H9 (cell line): ENCODE data around the gene KAT5. TPM values are rescaled to one million over a fixed set of nuclear protein-coding genes. Genes with fewer than 3 reads are reported as not detected.

Experiments
- DNase-seq: peaks from one replicate; pipeline ENCODE4 v3.0.0-alpha.2; 2017
- H2AFZ ChIP-seq: one replicate; pipeline ENCODE4 v1.6.1; 2013; ENCODE audit warnings: mild to moderate bottlenecking, low read length, control low read depth, moderate library complexity
- H2AK5ac ChIP-seq: 2 replicates; pipeline ENCODE4 v1.6.1; 2013; ENCODE audit warnings: low read length, control low read depth, mixed read lengths; ENCODE audit not compliant: insufficient read length
- H2BK120ac ChIP-seq: one replicate; pipeline ENCODE4 v1.6.1; 2013; ENCODE audit warnings: low read depth, mild to moderate bottlenecking, low read length, control low read depth, inconsistent platforms; ENCODE audit not compliant: poor library complexity, severe bottlenecking
- H2BK12ac ChIP-seq: 2 replicates; pipeline ENCODE4 v1.6.1; 2013; ENCODE audit warnings: low read length, control low read depth, mixed read lengths, low read depth; ENCODE audit not compliant: insufficient read length
- H2BK15ac ChIP-seq: 2 replicates; pipeline ENCODE4 v1.6.1; 2013; ENCODE audit warnings: low read depth, low read length, control low read depth
- H2BK20ac ChIP-seq: one replicate; pipeline ENCODE4 v1.6.1; 2013; ENCODE audit warnings: low read depth, mild to moderate bottlenecking, low read length, control low read depth, inconsistent platforms; ENCODE audit not compliant: poor library complexity, severe bottlenecking
- H2BK5ac ChIP-seq: 2 replicates; pipeline ENCODE4 v1.6.1; 2013; ENCODE audit warnings: low read length, control low read depth, mixed read lengths; ENCODE audit not compliant: insufficient read length
- H3K14ac ChIP-seq: 2 replicates; pipeline ENCODE4 v1.6.1; 2013; ENCODE audit warnings: low read length, control low read depth; ENCODE audit not compliant: insufficient read depth
- H3K18ac ChIP-seq: 2 replicates; pipeline ENCODE4 v1.6.1; 2013; ENCODE audit warnings: low read depth, mild to moderate bottlenecking, mixed read lengths, low read length, control low read depth; ENCODE audit not compliant: insufficient read length
- H3K23ac ChIP-seq: 2 replicates; pipeline ENCODE4 v1.6.1; 2013; ENCODE audit warnings: low read length, control low read depth, mixed read lengths, low read depth; ENCODE audit not compliant: insufficient read length
- H3K23me2 ChIP-seq: 2 replicates; pipeline ENCODE4 v1.6.1; 2013; ENCODE audit warnings: low read depth, mild to moderate bottlenecking, mixed read lengths, low read length, control low read depth; ENCODE audit not compliant: insufficient read length, poor library complexity, severe bottlenecking
- H3K27ac ChIP-seq: 2 replicates; pipeline ENCODE4 v1.5.1; 2013; ENCODE audit warnings: low read length, control low read depth, mixed read lengths, low read depth; ENCODE audit not compliant: insufficient read length
- H3K27me3 ChIP-seq: 2 replicates; pipeline ENCODE4 v1.6.1; 2013; ENCODE audit warnings: low read length, control low read depth, inconsistent platforms; ENCODE audit not compliant: insufficient read depth
- H3K4ac ChIP-seq: 2 replicates; pipeline ENCODE4 v1.6.1; 2013; ENCODE audit warnings: low read depth, mild to moderate bottlenecking, control low read depth, inconsistent platforms, low read length, moderate library complexity
- H3K4me1 ChIP-seq: 2 replicates; pipeline ENCODE4 v1.6.1; 2013; ENCODE audit warnings: low read length, control low read depth, inconsistent platforms; ENCODE audit not compliant: insufficient read depth
- H3K4me2 ChIP-seq: 2 replicates; pipeline ENCODE4 v1.6.1; 2013; ENCODE audit warnings: low read length, control low read depth, mixed read lengths; ENCODE audit not compliant: insufficient read length, insufficient read depth
- H3K56ac ChIP-seq: 2 replicates; pipeline ENCODE4 v1.6.1; 2013; ENCODE audit warnings: low read depth, mild to moderate bottlenecking, mixed read lengths, low read length, control low read depth; ENCODE audit not compliant: insufficient read length
- H3K79me1 ChIP-seq: 2 replicates; pipeline ENCODE4 v1.6.1; 2013; ENCODE audit warnings: low read depth, mild to moderate bottlenecking, moderate library complexity, low read length, control low read depth, inconsistent platforms; ENCODE audit not compliant: insufficient read depth, poor library complexity, severe bottlenecking
- H3K79me2 ChIP-seq: 2 replicates; pipeline ENCODE4 v1.6.1; 2013; ENCODE audit warnings: low read length, control low read depth, inconsistent platforms; ENCODE audit not compliant: insufficient read depth
- H3K9ac ChIP-seq: 2 replicates; pipeline ENCODE4 v1.6.1; 2013; ENCODE audit warnings: low read length, control low read depth, mixed read lengths; ENCODE audit not compliant: insufficient read length; ENCODE audit errors: extremely low read depth
- H3K9me3 ChIP-seq: one replicate; pipeline ENCODE4 v1.6.1; 2013; ENCODE audit warnings: low read depth, low read length, inconsistent platforms; ENCODE audit not compliant: control insufficient read depth
- H3T11ph ChIP-seq: one replicate; pipeline ENCODE4 v1.6.1; 2013; ENCODE audit warnings: mild to moderate bottlenecking, low read length, control low read depth, inconsistent platforms
- H4K20me1 ChIP-seq: one replicate; pipeline ENCODE4 v1.6.1; 2013; ENCODE audit not compliant: control insufficient read depth, insufficient read length, insufficient read depth
- H4K5ac ChIP-seq: 2 replicates; pipeline ENCODE4 v1.6.1; 2013; ENCODE audit warnings: low read depth, mild to moderate bottlenecking, mixed read lengths, low read length, control low read depth; ENCODE audit not compliant: insufficient read length
- H4K8ac ChIP-seq: replicated peaks from 2 replicates; pipeline ENCODE4 v1.6.1; 2013; ENCODE audit warnings: low read length, control low read depth, mixed read lengths, low read depth; ENCODE audit not compliant: insufficient read length
- H4K91ac ChIP-seq: 2 replicates; pipeline ENCODE4 v1.6.1; 2013; ENCODE audit warnings: low read depth, mild to moderate bottlenecking, moderate library complexity, mixed read lengths, low read length, control low read depth; ENCODE audit not compliant: insufficient read length
- H3K27ac Mint-ChIP-seq, 3 experiments: 2 replicates in 2 of 3; 3 replicates in 1 of 3; pipeline ENCODE4 v1.8.0; 2020 to 2021; ENCODE audit warnings: mixed read lengths in 3 of 3, mild to moderate bottlenecking in 1 of 3, moderate library complexity in 1 of 3
- H3K27me3 Mint-ChIP-seq: 2 replicates; pipeline ENCODE4 v1.8.0; 2021; ENCODE audit warnings: low read depth, mild to moderate bottlenecking, moderate library complexity, mixed read lengths
- H3K36me3 Mint-ChIP-seq, 3 experiments: 2 replicates in 2 of 3; 3 replicates in 1 of 3; pipeline ENCODE4 v1.8.0; 2020 to 2021; ENCODE audit warnings: low read depth in 3 of 3, mixed read lengths in 3 of 3; ENCODE audit not compliant: insufficient read depth in 1 of 3
- H3K4me1 Mint-ChIP-seq, 2 experiments: 2 replicates each; pipeline ENCODE4 v1.8.0; 2020; ENCODE audit warnings: mixed read lengths in 2 of 2
- H3K4me3 Mint-ChIP-seq, 2 experiments: 2 replicates in 1 of 2; 3 replicates in 1 of 2; pipeline ENCODE4 v1.8.0; 2020 to 2021; ENCODE audit warnings: mild to moderate bottlenecking in 2 of 2, mixed read lengths in 2 of 2, moderate library complexity in 1 of 2
- H3K9me3 Mint-ChIP-seq, 2 experiments: 2 replicates in 1 of 2; 3 replicates in 1 of 2; pipeline ENCODE4 v1.8.0; 2020; ENCODE audit warnings: mild to moderate bottlenecking in 2 of 2, mixed read lengths in 2 of 2, moderate library complexity in 1 of 2
- CTCF ChIP-seq: fragments of 200-600 bp; sonication (generic); conservative IDR thresholded peaks from 3 replicates; pipeline ENCODE4 v1.8.0; 2021; ENCODE audit warnings: antibody characterized with exemption, mild to moderate bottlenecking
- WGBS: extraction: QIAGEN DNeasy Blood & Tissue Kit; methylation state at CpG from one replicate; pipeline ENCODE4 v1.1.7; 2013; ENCODE audit warnings: missing lambda C conversion rate, low lambda C conversion rate, mixed read lengths; ENCODE audit not compliant: insufficient read length; ENCODE audit errors: extremely low coverage; 5-methylcytosine and 5-hydroxymethylcytosine counted together
- total RNA-seq: library from RNA; stranded (reverse); gene quantifications from 2 replicates; pipeline ENCODE4 v1.2.1, GENCODE V29; 2021

KAT5 gene
- total RNA-seq, 1 experiment from 2014 or later, result 56.7 TPM

- peaks cover 13 to 29% (median 21%) of the 10 kb centered on the region in 3 experiments for H3K36me3 Mint-ChIP-seq
- Histone ChIP-seq H4K5ac (no peak overlapping the region), H3T11ph (no peak overlapping the region), H3K23me2 (peaks cover 9% of the 10 kb centered on the region), H3K56ac (no peak overlapping the region), H3K23ac (no peak overlapping the region), H4K91ac (no peak overlapping the region), H2BK12ac (no peak overlapping the region), H3K4me1 (no peaks in the 10 kb centered on the region), H2BK120ac (no peak overlapping the region), H2BK20ac (no peak overlapping the region), H3K79me1 (no peaks in the 10 kb centered on the region), H3K9ac (no peak overlapping the region), H2AFZ (no peak overlapping the region), H3K79me2 (no peaks in the 10 kb centered on the region), H3K27me3 (no peaks in the 10 kb centered on the region), H4K20me1 (no peaks in the 10 kb centered on the region), H3K9me3 (no peaks in the 10 kb centered on the region), H3K27ac (no peak overlapping the region), H4K8ac (no peak overlapping the region), H3K18ac (no peak overlapping the region), H2BK15ac (no peak overlapping the region), H3K4me2 (no peak overlapping the region), H3K4ac (no peak overlapping the region), H3K14ac (no peak overlapping the region), H2BK5ac (no peak overlapping the region), H2AK5ac (no peak overlapping the region)
- TF ChIP-seq CTCF, result no peak
- peaks cover 15% of the 10 kb centered on the region for H3K27me3 Mint-ChIP-seq
- H3K9me3 Mint-ChIP-seq, result no peaks in the 10 kb centered on the region; a peak in 1 of 5 replicates
- H3K27ac Mint-ChIP-seq, result no peak overlapping the region
- no peak overlapping the region for H3K4me3 Mint-ChIP-seq
- no peak for DNase-seq
- peaks cover 7 to 10% of the 10 kb centered on the region in 2 experiments; a peak in 3 of 4 replicates for H3K4me1 Mint-ChIP-seq
- WGBS, result no CpG with 5 or more reads among the region's 1 CpG
These were observed 10.2 kb downstream of the KAT5 start for GRCh38 chr11:65722261-65722660.
